ENCODE data around the gene HCFC1R1. TPM values are rescaled to one million over a fixed set of nuclear protein-coding genes. Genes with fewer than 3 reads are reported as not detected.
A peak's percentile ranks its signal among the peaks of the same experiment; 100 is the strongest.

The HCFC1R1 gene
- total RNA-seq, 1 donor from 2014 or later: 65.9 TPM

DNA sequence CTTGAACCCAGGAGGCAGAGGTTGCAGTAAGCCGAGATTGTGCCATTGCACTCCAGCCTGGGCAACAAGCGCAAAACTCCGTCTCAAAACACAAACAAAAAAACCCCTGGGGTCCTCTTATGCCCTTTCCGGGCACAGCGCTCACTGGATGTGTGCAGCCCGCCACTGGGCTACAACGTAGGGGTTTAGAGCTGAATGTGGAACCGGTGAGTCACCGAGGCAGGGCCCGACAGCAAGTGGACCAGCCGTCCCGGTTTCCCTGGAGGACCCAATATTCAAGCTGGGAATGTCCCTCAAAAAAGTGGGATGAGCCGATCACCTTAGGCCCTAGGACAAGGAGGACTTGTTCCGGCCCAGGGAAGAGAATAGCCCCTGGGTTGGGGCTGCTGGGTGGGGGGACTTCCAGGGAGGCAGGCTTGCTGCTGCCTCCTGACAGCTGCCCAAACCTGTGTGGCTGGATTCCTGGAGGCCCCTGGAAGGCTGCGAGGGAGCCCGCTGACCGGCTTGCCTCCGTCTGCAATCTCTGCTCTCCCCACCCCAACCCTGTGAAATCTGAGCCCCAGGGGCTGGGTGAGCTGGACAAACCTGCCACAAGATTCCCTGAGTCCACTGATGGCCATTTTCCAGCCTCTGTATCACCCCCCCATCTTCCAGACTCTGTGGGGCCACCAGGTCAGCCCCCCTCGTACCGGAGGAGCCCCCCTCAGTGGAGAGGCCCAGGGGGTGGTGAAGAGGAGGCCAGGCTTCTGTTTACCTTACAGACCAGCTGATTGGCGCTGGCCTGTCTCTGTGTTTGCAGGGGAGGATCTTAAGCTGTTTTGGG is 14.0 kb downstream of the HCFC1R1 start:
- intact Hi-C loops (cut with DNase I): no loop called here
- no peak for DNase-seq (ENCODE audit: low spot score)
- ATAC-seq: no peak

DNA sequence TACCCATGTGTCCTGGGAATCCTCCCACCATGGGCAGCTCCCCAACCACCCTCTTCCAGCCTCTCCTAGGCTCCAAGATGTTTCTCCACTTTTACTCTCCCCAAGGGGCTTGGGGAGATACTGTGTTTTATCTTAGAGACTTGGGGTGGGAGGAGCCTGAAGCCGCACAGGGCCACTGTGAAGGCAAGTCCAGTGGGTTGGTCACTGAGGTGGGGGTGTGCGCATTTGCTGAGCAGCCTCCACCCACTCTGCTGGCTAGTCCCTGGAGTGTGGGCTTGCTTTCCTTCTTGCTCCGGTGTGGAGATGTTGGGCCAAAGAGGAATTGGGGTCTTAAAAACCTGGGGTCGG is 15.1 kb downstream of the HCFC1R1 start:
- intact Hi-C loops (cut with DNase I): no loop called here
- no peak for DNase-seq (ENCODE audit: low spot score)
- ATAC-seq: no peak

DNA sequence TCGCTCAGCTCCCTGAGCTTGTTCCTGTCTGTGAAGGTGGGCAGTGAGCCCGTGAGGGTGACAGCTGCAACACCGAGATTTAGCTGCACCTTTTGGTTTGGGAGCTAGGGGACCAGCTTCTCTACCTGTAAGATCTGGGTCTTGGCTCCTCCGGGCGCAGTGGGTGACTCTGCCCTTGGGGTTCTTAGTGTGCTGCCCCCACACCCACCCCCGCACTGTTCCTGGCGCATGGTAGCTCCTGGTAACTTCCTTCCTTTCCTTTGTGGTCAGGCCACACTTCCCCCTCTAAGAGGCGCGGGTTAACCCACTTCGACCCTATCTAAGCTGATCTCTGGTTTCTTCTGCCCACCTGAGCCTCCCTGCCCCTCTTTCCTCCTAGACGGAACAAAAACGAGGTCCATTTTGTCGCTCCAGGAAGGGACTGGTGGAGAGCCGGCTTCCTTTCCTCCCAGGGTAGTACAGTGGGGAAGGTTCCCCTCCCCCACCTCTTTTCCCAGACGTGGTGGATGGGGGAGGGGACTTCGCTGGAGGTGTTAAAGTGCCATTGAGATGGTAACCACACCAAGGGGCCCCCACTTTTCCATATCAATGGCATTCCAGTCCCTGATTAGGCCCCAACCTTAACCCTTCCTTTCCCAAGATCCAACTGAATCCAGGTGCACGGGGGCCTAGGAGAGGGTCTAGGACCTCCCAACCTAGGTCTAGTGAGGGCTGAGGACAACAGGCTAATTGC is 15.6 kb downstream of the HCFC1R1 start:
- intact Hi-C loops (cut with DNase I): no loop called here
- ATAC-seq (no peak), DNase-seq (ENCODE audit: low spot score) (no peak)

- intact Hi-C loops (cut with DNase I): no loop called here
- ATAC-seq (no peak), DNase-seq (ENCODE audit: low spot score) (no peak)
Measured at GRCh38 chr16:3007059-3007956, 16.4 kb downstream of the HCFC1R1 start.

DNA sequence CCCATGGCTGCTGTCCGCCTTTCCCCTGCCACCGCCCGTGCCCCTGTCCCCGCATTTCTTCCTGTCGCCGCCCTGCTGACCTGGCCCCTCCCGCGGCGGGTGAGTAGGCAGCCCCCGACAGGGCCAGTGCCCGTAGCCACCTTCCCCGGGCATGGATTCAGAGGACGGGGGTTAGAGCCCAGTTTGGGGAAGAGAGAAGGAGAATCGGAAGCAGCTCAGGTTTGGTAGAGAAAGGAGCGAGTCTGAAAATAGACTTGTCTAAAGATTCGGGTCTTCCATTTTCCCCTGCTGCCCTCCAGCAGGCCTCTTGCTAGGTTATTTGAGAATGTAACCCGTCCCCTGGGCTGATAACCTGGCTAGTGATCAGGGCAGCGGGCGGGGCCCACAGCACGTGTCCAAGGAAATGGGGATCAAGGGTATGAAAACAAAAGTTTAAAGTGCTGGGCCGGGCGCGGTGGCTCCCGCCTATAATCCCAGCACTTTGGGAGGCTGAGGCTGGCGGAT is 18.9 kb downstream of the HCFC1R1 start:
- DNase-seq (ENCODE audit: low spot score) (no peak), ATAC-seq (no peak)
- intact Hi-C loops (cut with DNase I): no loop called here

- intact Hi-C loops (cut with DNase I): no loop called here
- DNase-seq (ENCODE audit: low spot score) (no peak), ATAC-seq (no peak)
Measured at GRCh38 chr16:3004319-3004718, 19.4 kb downstream of the HCFC1R1 start.

DNA sequence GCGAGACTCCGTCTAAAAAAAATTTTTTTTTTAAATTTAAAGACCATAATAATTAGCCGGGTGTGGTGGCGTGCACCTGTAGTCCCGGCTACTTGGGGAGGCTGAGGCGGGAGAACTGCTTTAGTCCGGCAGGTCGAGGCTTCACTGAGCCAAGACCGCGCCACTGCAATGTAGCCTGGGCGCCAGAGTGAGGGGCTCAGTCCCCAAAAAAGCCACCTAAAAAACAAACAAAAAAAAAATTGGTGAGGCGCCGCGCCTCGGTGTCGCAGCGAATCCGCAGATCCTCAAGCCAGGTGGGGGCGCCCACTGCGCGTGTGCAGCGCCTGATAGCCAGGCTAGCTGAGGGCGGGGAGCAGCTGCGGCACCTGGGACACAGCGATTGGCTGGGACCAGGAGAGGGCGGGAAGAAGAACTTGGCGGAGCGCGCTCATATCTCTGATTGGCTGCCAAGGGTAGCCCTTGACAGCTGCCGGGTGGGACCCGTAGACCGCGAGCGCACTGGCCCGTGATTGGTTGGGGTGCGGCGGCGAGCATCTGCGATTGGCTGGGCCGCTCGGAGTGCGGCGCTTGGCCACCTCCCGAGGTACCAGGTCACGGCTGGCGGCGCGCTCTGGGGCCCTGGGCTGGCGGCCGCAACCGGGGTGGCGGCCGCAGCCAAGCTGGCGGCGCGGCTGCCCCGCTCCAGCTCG is 20.0 kb downstream of the HCFC1R1 start:
- intact Hi-C loops (cut with DNase I): no loop called here
- peak; percentile 95 for DNase-seq (ENCODE audit: low spot score)
- ATAC-seq: peak; percentile 98

DNA sequence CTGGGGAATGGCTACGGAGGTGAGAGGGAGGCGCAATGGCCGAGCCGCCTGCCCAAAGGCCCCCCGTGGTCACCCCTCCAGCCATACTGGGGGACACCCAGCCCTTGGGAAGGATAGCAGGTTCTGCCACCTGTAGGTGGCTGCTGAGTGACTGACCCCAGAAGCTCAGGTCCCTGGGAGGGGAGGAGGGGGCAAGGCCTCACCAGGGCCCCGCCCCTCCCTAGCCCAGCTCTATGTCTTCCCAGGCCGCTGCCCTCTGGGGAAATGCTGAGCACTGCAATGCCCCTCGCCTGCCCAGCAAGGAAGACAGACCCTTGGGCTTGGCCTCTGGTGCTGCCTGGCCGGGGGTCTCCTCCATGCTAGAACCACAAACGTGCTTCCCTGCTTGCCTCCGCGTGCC is 22.4 kb downstream of the HCFC1R1 start:
- ATAC-seq (no peak), DNase-seq (ENCODE audit: low spot score) (no peak)
- intact Hi-C loops (cut with DNase I): no loop called here

GRCh38 chr16:3000540-3000939 is 23.2 kb downstream of the HCFC1R1 start:
- DNase-seq (ENCODE audit: low spot score): no peak
- intact Hi-C loops (cut with DNase I): no loop called here
- ATAC-seq: no peak

DNA sequence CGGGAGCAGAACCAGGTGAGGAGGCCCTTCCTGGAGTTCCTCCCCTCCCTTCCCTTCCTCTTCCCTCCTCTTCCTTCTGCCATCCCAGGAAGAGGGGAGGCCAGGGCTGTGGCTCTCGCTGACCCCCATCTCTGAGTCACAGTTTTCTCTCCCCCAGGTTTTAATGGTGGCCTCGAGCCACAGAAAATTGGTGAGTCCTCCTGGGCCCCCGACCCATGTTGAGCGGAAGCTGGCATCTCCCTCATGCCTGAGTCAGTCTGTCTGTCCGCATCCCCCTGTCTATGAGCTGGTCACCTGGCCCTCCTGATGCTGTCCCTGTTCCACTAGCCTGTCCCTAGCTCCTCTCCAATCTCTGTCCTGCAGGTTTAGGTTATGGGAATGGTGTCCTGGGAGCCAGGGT is 23.8 kb downstream of the HCFC1R1 start:
- intact Hi-C loops (cut with DNase I): no loop called here
- DNase-seq (ENCODE audit: low spot score) (no peak), ATAC-seq (no peak)

DNA sequence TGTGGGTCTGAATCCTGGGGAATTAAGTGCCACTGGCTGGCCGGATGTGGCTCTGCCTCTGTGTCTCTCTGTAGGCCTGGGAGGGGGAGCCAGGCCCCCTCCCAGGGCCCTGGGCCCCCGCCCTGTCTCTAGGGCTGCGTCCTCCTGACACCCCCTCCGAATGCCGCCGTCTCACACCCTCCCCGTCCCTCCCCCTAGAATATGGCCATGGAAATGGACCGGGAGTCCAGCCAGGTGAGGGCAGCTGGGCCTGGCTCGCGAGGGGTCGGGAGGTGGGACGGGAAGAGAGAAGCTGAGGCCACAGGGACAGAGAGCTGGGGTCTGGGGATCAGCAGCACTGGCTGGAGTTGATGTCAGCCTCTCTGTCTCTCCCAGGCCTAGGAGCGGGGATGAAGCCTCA is 27.4 kb downstream of the HCFC1R1 start:
- DNase-seq (ENCODE audit: low spot score) (no peak), ATAC-seq (no peak)
- intact Hi-C loops (cut with DNase I): no loop called here

DNA sequence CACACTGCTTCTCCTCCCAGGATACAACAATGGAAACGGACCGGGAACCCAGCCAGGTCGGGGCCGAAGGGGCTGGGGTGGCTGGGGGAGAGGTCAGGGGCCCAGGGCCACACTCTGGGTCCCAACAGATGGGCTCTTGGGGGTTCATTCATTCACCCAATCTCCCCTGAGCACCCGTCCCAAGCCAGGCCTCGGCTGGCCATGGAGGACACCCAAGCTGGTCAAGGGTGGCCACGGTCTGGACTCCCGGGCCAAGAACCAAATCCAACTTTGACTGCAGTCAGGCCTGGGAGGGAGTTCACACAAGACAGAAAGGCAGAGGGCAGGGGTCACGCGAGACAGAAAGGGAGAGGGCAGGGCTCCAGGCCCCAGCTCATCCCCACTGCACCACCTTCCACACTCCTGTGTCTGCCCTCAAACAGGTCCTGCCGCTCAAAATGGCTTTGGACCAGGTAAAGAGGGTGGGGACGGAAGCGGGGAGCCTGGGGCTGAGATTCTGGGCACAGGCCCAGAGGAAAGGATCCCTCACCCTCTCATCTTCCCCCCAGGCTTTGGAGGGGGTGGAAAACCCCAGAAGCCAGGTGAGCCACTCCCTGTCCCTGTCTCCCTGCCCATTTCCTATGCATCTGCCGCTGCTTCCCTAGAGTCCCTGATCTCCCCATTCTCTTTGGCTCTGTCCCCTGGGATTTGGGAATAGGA is 31.2 kb downstream of the HCFC1R1 start:
- DNase-seq (ENCODE audit: low spot score) (no peak), ATAC-seq (no peak)
- intact Hi-C loops (cut with DNase I): no loop called here

DNA sequence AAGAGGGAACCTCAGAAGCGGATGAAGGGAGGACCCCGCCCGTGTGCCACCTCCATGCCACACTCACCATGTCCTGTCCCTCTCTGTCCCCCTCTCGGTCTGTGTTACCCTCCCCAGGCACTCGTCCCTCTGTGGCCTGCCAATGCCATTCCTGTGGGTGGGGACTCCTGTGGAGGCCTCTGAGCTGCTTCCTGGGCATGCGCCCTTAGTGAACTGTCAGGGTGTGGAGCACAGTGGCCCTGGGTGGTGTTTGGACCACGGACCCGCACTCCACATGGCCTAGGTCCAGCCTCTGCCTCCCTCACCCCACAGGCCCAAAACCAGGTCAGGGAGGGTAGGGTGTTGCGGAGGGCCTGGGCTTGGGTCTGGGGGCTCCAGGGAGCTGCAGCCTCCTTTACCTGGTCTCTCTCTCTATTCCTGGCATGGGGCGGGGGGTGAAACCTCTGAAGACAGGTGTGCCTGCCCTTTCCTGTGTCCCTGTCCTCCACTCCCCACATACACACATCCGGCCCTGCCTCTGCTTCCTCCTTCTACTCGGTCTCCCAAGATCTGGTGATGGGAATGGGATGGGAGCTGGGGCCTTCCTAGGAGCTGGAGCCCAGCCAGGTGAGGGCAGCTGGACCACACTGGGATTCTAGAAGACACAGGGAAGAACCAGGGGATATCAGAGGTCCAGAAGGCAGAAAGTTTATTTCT is 32.0 kb downstream of the HCFC1R1 start:
- DNase-seq (ENCODE audit: low spot score) (no peak), ATAC-seq (peak; percentile 15)
- intact Hi-C loops (cut with DNase I): no loop called here

DNA sequence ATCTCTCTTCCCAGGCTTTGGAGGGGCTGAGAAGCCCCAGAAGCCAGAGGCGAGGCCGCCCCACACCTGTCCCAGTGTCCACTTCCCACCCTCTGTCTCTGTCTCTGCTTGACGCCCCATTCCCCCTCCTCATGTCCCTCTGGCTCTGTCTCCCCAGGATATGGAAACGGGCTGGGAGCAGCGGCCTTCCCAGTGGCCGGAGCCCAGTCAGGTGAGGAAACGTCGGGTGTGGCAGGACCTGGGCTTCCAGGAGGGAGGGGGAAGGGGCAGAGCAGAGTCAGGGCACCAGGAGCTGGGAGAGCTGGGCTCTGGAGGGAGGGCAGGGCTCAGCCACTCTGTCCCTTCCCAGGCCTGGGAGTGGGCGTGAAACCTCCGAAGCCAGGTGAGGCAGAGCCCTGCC is 32.9 kb downstream of the HCFC1R1 start:
- intact Hi-C loops (cut with DNase I): no loop called here
- no peak for ATAC-seq
- DNase-seq (ENCODE audit: low spot score): no peak

GRCh38 chr16:2988590-2989099 is 35.1 kb downstream of the HCFC1R1 start:
- ATAC-seq (no peak), DNase-seq (ENCODE audit: low spot score) (no peak)
- intact Hi-C loops (cut with DNase I): no loop called here

DNA sequence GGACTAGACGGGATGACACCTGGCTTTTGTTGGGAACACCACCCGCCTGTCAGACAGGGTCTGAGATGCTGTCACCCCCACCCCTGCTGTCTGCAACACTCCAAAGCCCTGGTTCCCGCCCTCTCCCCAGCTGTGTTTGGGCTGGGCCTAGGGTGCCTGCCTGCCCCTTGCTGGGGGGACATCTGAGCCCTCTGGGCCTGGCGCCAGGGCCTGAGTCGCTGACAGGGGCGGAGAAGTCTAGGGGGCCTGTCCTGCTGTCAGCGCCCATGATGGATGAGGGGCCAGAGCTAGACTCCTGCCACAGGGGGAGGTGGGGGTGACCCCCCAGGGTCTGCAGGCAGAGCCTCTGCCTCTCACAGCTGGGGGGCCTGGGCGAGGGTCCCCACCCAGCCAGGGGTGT is 35.9 kb downstream of the HCFC1R1 start:
- intact Hi-C loops (cut with DNase I): no loop called here
- no peak for DNase-seq (ENCODE audit: low spot score)
- no peak for ATAC-seq

DNA sequence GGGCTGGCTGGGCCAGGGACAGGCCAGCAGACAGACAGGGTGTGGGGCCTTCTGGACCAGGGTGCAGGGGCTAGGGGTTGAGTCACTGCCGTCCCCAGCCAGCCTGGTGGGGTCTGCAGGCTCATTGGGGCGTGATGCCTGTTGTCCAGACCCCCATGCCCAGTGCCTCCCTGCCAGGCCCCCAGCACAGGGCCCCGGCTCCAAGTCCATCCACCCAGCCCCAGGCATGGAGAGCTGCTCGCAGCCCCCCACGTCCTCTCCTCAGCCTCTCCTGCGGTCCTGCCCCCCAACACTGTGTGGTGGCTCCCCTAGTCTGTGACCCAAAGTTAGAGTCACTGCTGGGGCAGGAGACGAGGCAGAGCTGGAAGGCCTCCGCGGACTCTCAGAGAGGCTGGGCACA is 36.5 kb downstream of the HCFC1R1 start:
- no peak for DNase-seq (ENCODE audit: low spot score)
- ATAC-seq: no peak
- intact Hi-C loops (cut with DNase I): no loop called here
